ENCODE measurements around the gene FBH1.

FBH1 gene

DNA sequence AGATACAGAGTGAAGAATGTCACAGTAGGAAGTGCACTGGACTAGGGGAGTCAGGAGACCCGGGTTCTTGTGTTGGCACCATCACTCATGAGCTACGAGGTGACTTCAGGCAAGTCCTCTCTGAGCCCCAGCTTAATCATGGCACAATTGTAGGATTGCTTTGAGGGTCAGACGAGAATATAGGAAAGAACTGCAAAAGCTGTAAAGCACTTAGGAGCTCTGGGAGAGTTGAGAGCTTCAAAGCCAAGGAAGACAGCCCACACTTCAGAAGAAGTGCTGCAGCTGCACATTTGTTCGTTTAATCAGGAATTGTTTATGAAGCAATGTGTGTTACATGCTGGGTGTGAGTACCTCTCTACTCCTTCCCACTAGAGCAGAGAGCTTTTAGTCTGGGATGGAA lies 4.4 kb downstream of the FBH1 start:
- no peak overlapping the region for H3K27ac ChIP-seq (ENCODE audit: low read length, poor library complexity, severe bottlenecking)
- H4K8ac ChIP-seq (ENCODE audit: low read length), result no peak overlapping the region
- H3K4ac ChIP-seq (ENCODE audit: low read depth in 1 of 2, low read length in 2 of 2), result no peak overlapping the region
- H3K9ac ChIP-seq (ENCODE audit: low read length), result no peak overlapping the region
- H3K36me3 ChIP-seq (ENCODE audit: control insufficient read depth in 1 of 2, insufficient read depth in 2 of 2, low read depth in 1 of 2, low read length in 2 of 2), result peaks cover 30 to 55% of the 10 kb centered on the region in 2 experiments
- no peak overlapping the region for H3K23ac ChIP-seq (ENCODE audit: low read length in 2 of 2)
- H2BK15ac ChIP-seq (ENCODE audit: low read depth, poor library complexity, severe bottlenecking), result no peak overlapping the region
- peaks cover 10% of the 10 kb centered on the region for H3K4me1 ChIP-seq (ENCODE audit: control insufficient read depth, insufficient read depth, low read depth, low read length)
- peaks cover 41% of the 10 kb centered on the region for H3K79me1 ChIP-seq (replicated peaks; ENCODE audit: low read length, poor library complexity, severe bottlenecking)
- no peak overlapping the region for H3K14ac ChIP-seq (ENCODE audit: low read length in 2 of 2)
- H2BK5ac ChIP-seq (ENCODE audit: low read depth, low read length, poor library complexity, severe bottlenecking), result no peak overlapping the region
- peaks cover 3% of the 10 kb centered on the region for H3K9me3 ChIP-seq (ENCODE audit: control insufficient read depth, low read length)
- no peak overlapping the region for H2AK5ac ChIP-seq (ENCODE audit: low read length, severe bottlenecking)
- DNase-seq, result no peak
- no peak overlapping the region for H2AFZ ChIP-seq (ENCODE audit: low read depth, low read length)
- no peak overlapping the region for H4K91ac ChIP-seq (ENCODE audit: low read length)
- no peak overlapping the region for H2BK120ac ChIP-seq (ENCODE audit: low read depth, low read length)
- no peak overlapping the region for H3K4me3 ChIP-seq (ENCODE audit: insufficient read depth in 1 of 2, low read depth in 1 of 2, low read length in 2 of 2)
- no peak overlapping the region for H3K4me2 ChIP-seq (ENCODE audit: low read length, poor library complexity, severe bottlenecking)
- no peak overlapping the region for H2BK12ac ChIP-seq (ENCODE audit: low read length in 2 of 2)
- no peak overlapping the region for H3K18ac ChIP-seq (ENCODE audit: low read depth in 1 of 2, low read length in 2 of 2)
- 67% methylated on average over 4 of the region's 4 CpGs for WGBS
- H3K27me3 ChIP-seq (ENCODE audit: control insufficient read depth in 1 of 2, insufficient read depth in 1 of 2, low read length in 2 of 2), result no peaks in the 10 kb centered on the region

DNA sequence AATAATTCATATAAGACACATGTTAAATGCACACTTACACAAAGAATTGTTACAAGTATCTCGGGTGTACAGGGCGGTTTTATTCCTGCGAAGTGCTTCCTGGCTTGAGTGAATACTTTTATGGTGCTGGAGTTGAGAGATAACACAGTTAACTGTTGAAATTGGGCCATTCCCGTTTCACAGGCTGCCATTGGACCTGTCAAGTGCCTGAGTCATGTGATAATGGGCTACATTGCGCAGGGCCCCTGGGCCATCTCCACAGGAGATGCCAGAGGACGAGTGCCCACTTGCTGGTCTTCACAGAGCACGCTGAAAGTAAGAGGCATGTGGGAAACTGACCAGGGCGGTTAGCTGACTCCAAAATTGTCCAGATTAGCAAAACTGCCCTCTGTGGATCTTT lies 4.8 kb downstream of the FBH1 start:
- no peak overlapping the region for H3K18ac ChIP-seq (ENCODE audit: low read depth in 1 of 2, low read length in 2 of 2)
- no peak overlapping the region for H2AK5ac ChIP-seq (ENCODE audit: low read length, severe bottlenecking)

GRCh38 chr10:5895365-5895764 lies 5.3 kb downstream of the FBH1 start:
- H3K14ac ChIP-seq (ENCODE audit: low read length in 2 of 2), result no peak overlapping the region
- no peaks in the 10 kb centered on the region for H3K27me3 ChIP-seq (ENCODE audit: control insufficient read depth in 1 of 2, insufficient read depth in 1 of 2, low read length in 2 of 2)
- H4K8ac ChIP-seq (ENCODE audit: low read length), result no peak overlapping the region
- H3K4me2 ChIP-seq (ENCODE audit: low read length, poor library complexity, severe bottlenecking), result no peak overlapping the region
- 97% methylated on average over 2 of the region's 3 CpGs for WGBS
- DNase-seq, result no peak
- no peak overlapping the region for H2AK5ac ChIP-seq (ENCODE audit: low read length, severe bottlenecking)
- peaks cover 33 to 63% of the 10 kb centered on the region in 2 experiments for H3K36me3 ChIP-seq (ENCODE audit: control insufficient read depth in 1 of 2, insufficient read depth in 2 of 2, low read depth in 1 of 2, low read length in 2 of 2)
- no peak overlapping the region for H2BK15ac ChIP-seq (ENCODE audit: low read depth, poor library complexity, severe bottlenecking)
- no peak overlapping the region for H3K4ac ChIP-seq (ENCODE audit: low read depth in 1 of 2, low read length in 2 of 2)
- H3K27ac ChIP-seq (ENCODE audit: low read length, poor library complexity, severe bottlenecking), result no peak overlapping the region
- H3K4me1 ChIP-seq (ENCODE audit: control insufficient read depth, insufficient read depth, low read depth, low read length), result peaks cover 10% of the 10 kb centered on the region
- H3K9me3 ChIP-seq (ENCODE audit: control insufficient read depth, low read length), result peaks cover 3% of the 10 kb centered on the region
- no peak overlapping the region for H3K4me3 ChIP-seq (ENCODE audit: insufficient read depth in 1 of 2, low read depth in 1 of 2, low read length in 2 of 2)
- H2BK120ac ChIP-seq (ENCODE audit: low read depth, low read length), result no peak overlapping the region
- H3K18ac ChIP-seq (ENCODE audit: low read depth in 1 of 2, low read length in 2 of 2), result no peak overlapping the region
- no peak overlapping the region for H4K91ac ChIP-seq (ENCODE audit: low read length)
- no peak overlapping the region for H3K9ac ChIP-seq (ENCODE audit: low read length)
- H2BK12ac ChIP-seq (ENCODE audit: low read length in 2 of 2), result no peak overlapping the region
- H2BK5ac ChIP-seq (ENCODE audit: low read depth, low read length, poor library complexity, severe bottlenecking), result no peak overlapping the region
- H2AFZ ChIP-seq (ENCODE audit: low read depth, low read length), result no peak overlapping the region
- no peak overlapping the region for H3K23ac ChIP-seq (ENCODE audit: low read length in 2 of 2)
- H3K79me1 ChIP-seq (replicated peaks; ENCODE audit: low read length, poor library complexity, severe bottlenecking), result peaks cover 46% of the 10 kb centered on the region

More for the DNA sequence above, 4.8 kb downstream of the FBH1 start:
- H3K27me3 ChIP-seq (ENCODE audit: control insufficient read depth in 1 of 2, insufficient read depth in 1 of 2, low read length in 2 of 2), result no peaks in the 10 kb centered on the region
- H3K23ac ChIP-seq (ENCODE audit: low read length in 2 of 2), result no peak overlapping the region
- H2BK12ac ChIP-seq (ENCODE audit: low read length in 2 of 2), result no peak overlapping the region
- H3K9ac ChIP-seq (ENCODE audit: low read length), result no peak overlapping the region
- no peak overlapping the region for H2BK120ac ChIP-seq (ENCODE audit: low read depth, low read length)
- no peak overlapping the region for H2BK5ac ChIP-seq (ENCODE audit: low read depth, low read length, poor library complexity, severe bottlenecking)
- H3K27ac ChIP-seq (ENCODE audit: low read length, poor library complexity, severe bottlenecking), result no peak overlapping the region
- H2AFZ ChIP-seq (ENCODE audit: low read depth, low read length), result no peak overlapping the region
- 92% methylated on average over 8 of the region's 8 CpGs for WGBS
- no peak overlapping the region for H4K8ac ChIP-seq (ENCODE audit: low read length)
- no peak overlapping the region for H3K4me2 ChIP-seq (ENCODE audit: low read length, poor library complexity, severe bottlenecking)
- H4K91ac ChIP-seq (ENCODE audit: low read length), result no peak overlapping the region
- H3K4ac ChIP-seq (ENCODE audit: low read depth in 1 of 2, low read length in 2 of 2), result no peak overlapping the region
- no peak overlapping the region for H3K4me3 ChIP-seq (ENCODE audit: insufficient read depth in 1 of 2, low read depth in 1 of 2, low read length in 2 of 2)
- no peak for DNase-seq
- H3K9me3 ChIP-seq (ENCODE audit: control insufficient read depth, low read length), result peaks cover 3% of the 10 kb centered on the region
- H3K14ac ChIP-seq (ENCODE audit: low read length in 2 of 2), result no peak overlapping the region
- peaks cover 30 to 59% of the 10 kb centered on the region in 2 experiments for H3K36me3 ChIP-seq (ENCODE audit: control insufficient read depth in 1 of 2, insufficient read depth in 2 of 2, low read depth in 1 of 2, low read length in 2 of 2)
- peaks cover 10% of the 10 kb centered on the region for H3K4me1 ChIP-seq (ENCODE audit: control insufficient read depth, insufficient read depth, low read depth, low read length)
- peaks cover 43% of the 10 kb centered on the region for H3K79me1 ChIP-seq (replicated peaks; ENCODE audit: low read length, poor library complexity, severe bottlenecking)
- H2BK15ac ChIP-seq (ENCODE audit: low read depth, poor library complexity, severe bottlenecking), result no peak overlapping the region

DNA sequence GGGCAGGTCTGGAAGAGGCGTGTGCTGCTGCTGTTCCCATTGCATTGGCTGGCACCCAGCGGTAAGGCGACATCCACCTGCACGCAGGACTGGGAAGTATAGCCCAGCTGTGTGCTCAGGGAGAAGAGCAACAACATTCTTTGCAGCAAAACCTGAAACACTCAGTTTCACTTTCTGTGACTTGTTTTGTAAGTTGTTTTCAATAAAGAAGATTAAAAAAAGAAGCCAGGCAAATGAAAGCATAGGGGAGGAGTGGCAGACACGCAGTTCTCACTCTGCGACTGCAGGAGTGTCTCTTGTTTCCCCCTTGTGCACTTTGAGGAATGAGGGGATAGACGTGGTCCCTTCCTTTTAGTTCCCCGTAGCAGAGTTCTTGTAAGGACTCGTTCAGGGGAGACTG lies 5.8 kb downstream of the FBH1 start:
- 94% methylated on average over 9 of the region's 9 CpGs for WGBS

More for the DNA sequence above, 5.8 kb downstream of the FBH1 start:
- H2AK5ac ChIP-seq (ENCODE audit: low read length, severe bottlenecking), result no peak overlapping the region
- H4K91ac ChIP-seq (ENCODE audit: low read length), result no peak overlapping the region
- H3K4me2 ChIP-seq (ENCODE audit: low read length, poor library complexity, severe bottlenecking), result no peak overlapping the region
- no peak overlapping the region for H2AFZ ChIP-seq (ENCODE audit: low read depth, low read length)
- H2BK12ac ChIP-seq (ENCODE audit: low read length in 2 of 2), result no peak overlapping the region
- H3K14ac ChIP-seq (ENCODE audit: low read length in 2 of 2), result no peak overlapping the region
- no peak overlapping the region for H2BK5ac ChIP-seq (ENCODE audit: low read depth, low read length, poor library complexity, severe bottlenecking)
- no peak for DNase-seq
- no peak overlapping the region for H2BK15ac ChIP-seq (ENCODE audit: low read depth, poor library complexity, severe bottlenecking)
- H3K18ac ChIP-seq (ENCODE audit: low read depth in 1 of 2, low read length in 2 of 2), result no peak overlapping the region
- no peak overlapping the region for H3K27ac ChIP-seq (ENCODE audit: low read length, poor library complexity, severe bottlenecking)
- no peak overlapping the region for H4K8ac ChIP-seq (ENCODE audit: low read length)
- H3K4me3 ChIP-seq (ENCODE audit: insufficient read depth in 1 of 2, low read depth in 1 of 2, low read length in 2 of 2), result no peak overlapping the region
- peaks cover 8% of the 10 kb centered on the region for H3K4me1 ChIP-seq (ENCODE audit: control insufficient read depth, insufficient read depth, low read depth, low read length)
- H3K23ac ChIP-seq (ENCODE audit: low read length in 2 of 2), result no peak overlapping the region
- no peak overlapping the region for H2BK120ac ChIP-seq (ENCODE audit: low read depth, low read length)
- no peak overlapping the region for H3K9ac ChIP-seq (ENCODE audit: low read length)
- H3K9me3 ChIP-seq (ENCODE audit: control insufficient read depth, low read length), result peaks cover 3% of the 10 kb centered on the region
- peaks cover 33 to 63% of the 10 kb centered on the region in 2 experiments for H3K36me3 ChIP-seq (ENCODE audit: control insufficient read depth in 1 of 2, insufficient read depth in 2 of 2, low read depth in 1 of 2, low read length in 2 of 2)
- H3K27me3 ChIP-seq (ENCODE audit: control insufficient read depth in 1 of 2, insufficient read depth in 1 of 2, low read length in 2 of 2), result no peaks in the 10 kb centered on the region
- H3K79me1 ChIP-seq (replicated peaks; ENCODE audit: low read length, poor library complexity, severe bottlenecking), result peaks cover 48% of the 10 kb centered on the region
- H3K4ac ChIP-seq (ENCODE audit: low read depth in 1 of 2, low read length in 2 of 2), result no peak overlapping the region
